ENCODE results near the gene CD24. TPM values are rescaled to one million over a fixed set of nuclear protein-coding genes. Genes with fewer than 3 reads are reported as not detected.
"Not testable (repeated sequence)": the region's sequence is repeated elsewhere in the genome, so short reads cannot be mapped to it uniquely, and the experiment has no call there.

CD24 gene
- 1.7 and 4.5 TPM in 2 replicates for total RNA-seq (ENCODE audit: low replicate concordance)

GRCh38 chr6:106974336-106974998 lies at the start of gene CD24:
CD24 (minus strand) TSS chr6:106974729; CDS start chr6:106974646, 83 bp downstream.
- TF ChIP-seq CTCF (IDR thresholded peaks at IDR 0.05; ENCODE audit: insufficient read depth, low read length) = no peak
- peak within 1 kb of the TSS; percentile 59 for H3K4me3 ChIP-seq (ENCODE audit: low read depth, low read length)
- no peak for DNase-seq (ENCODE audit: low read depth)

- DNase-seq (ENCODE audit: low read depth) = no peak
- H3K4me3 ChIP-seq (ENCODE audit: low read depth, low read length) = no peak overlapping the region
- no peak for TF ChIP-seq CTCF (IDR thresholded peaks at IDR 0.05; ENCODE audit: insufficient read depth, low read length)
Observed at GRCh38 chr6:107021446-107022185, 47.1 kb upstream of the CD24 start.

GRCh38 chr6:107020239-107020638 lies 45.7 kb upstream of the CD24 start:
- no peak overlapping the region for H3K4me3 ChIP-seq (ENCODE audit: low read depth, low read length)
- TF ChIP-seq CTCF (IDR thresholded peaks at IDR 0.05; ENCODE audit: insufficient read depth, low read length) = no peak
- DNase-seq (ENCODE audit: low read depth) = no peak

GRCh38 chr6:107019628-107020027 lies 45.1 kb upstream of the CD24 start:
- not testable (repeated sequence) for DNase-seq (ENCODE audit: low read depth)

GRCh38 chr6:107019047-107019446 lies 44.5 kb upstream of the CD24 start:
- no peak overlapping the region for H3K4me3 ChIP-seq (ENCODE audit: low read depth, low read length)
- DNase-seq (ENCODE audit: low read depth) = no peak
- TF ChIP-seq CTCF (IDR thresholded peaks at IDR 0.05; ENCODE audit: insufficient read depth, low read length) = no peak

More at GRCh38 chr6:107019628-107020027, 45.1 kb upstream of the CD24 start:
- H3K4me3 ChIP-seq (ENCODE audit: low read depth, low read length) = not testable (repeated sequence)

- H3K4me3 ChIP-seq (ENCODE audit: low read depth, low read length) = no peak overlapping the region
- DNase-seq (ENCODE audit: low read depth) = no peak
- no peak for TF ChIP-seq CTCF (IDR thresholded peaks at IDR 0.05; ENCODE audit: insufficient read depth, low read length)
Observed at GRCh38 chr6:107009499-107009898, 35.0 kb upstream of the CD24 start.

GRCh38 chr6:106997392-106998158 lies 23.0 kb upstream of the CD24 start:
- peak; percentile 62 for DNase-seq (ENCODE audit: low read depth)
- H3K4me3 ChIP-seq (ENCODE audit: low read depth, low read length) = no peak overlapping the region
- TF ChIP-seq CTCF (IDR thresholded peaks at IDR 0.05; ENCODE audit: insufficient read depth, low read length) = peak; percentile 84

All from fibroblast of the aortic adventitia (primary cell).